Endothelial cell of umbilical vein (primary cell): Measurements from ENCODE around the gene RRP15. TPM values are rescaled to one million over a fixed set of nuclear protein-coding genes. Genes with fewer than 3 reads are reported as not detected.
A peak's percentile ranks its signal among the peaks of the same experiment; 100 is the strongest.

Experiments used
- BruUV-seq: library from RNA; stranded (reverse); fragments of 400-500 nt; replicated peaks from 2 replicates; lab custom pipeline; 2021; lab: Mats Ljungman, UMichigan
- CTCF ChIA-PET: fragments of 300-600, 350-600 bp; sonication (Branson Sonifier 250); formaldehyde crosslinking; loops from one replicate; lab custom pipeline; 2021; ENCODE audit warnings: antibody characterized with exemption, inconsistent platforms; lab: Charles Lee
- POLR2A ChIA-PET: fragments of 300-600, 350-600 bp; sonication (Branson Sonifier 250); formaldehyde crosslinking; loops from one replicate; lab custom pipeline; 2021; ENCODE audit warnings: antibody characterized with exemption, inconsistent platforms; lab: Charles Lee
- DNase-seq: peaks from one replicate; pipeline ENCODE4 v3.0.0-alpha.2; 2011; ENCODE audit warnings: low read depth, low spot score
- FAIRE-seq: peaks from 2 replicates; lab custom pipeline; 2011; peaks lifted over from hg19 to GRCh38; lab: Jason Lieb, UNC
- H2AFZ ChIP-seq: 2 replicates; pipeline ENCODE4 v1.6.0; 2012; ENCODE audit warnings: low read depth, low read length, control low read depth, inconsistent platforms
- H3K27ac ChIP-seq: 2 replicates; pipeline ENCODE4 v1.5.1; 2011; ENCODE audit warnings: low read depth, mild to moderate bottlenecking, control low read depth, low read length, moderate library complexity; ENCODE audit not compliant: insufficient read depth
- H3K27me3 ChIP-seq, 2 experiments: 2 replicates each; pipeline versions ENCODE4 v1.6.0 to v1.6.1; 2011; ENCODE audit warnings: low read length in 2 of 2, mixed read lengths in 1 of 2; ENCODE audit not compliant: control insufficient read depth in 2 of 2, insufficient read depth in 2 of 2
- H3K36me3 ChIP-seq, 2 experiments: 2 replicates in 1 of 2; 3 replicates in 1 of 2; pipeline ENCODE4 v1.5.1; 2011; ENCODE audit warnings: low read length in 2 of 2, mild to moderate bottlenecking in 1 of 2, moderate library complexity in 1 of 2; ENCODE audit not compliant: control insufficient read depth in 2 of 2, insufficient read depth in 2 of 2; ENCODE audit errors: extremely low read depth in 1 of 2
- H3K4me1 ChIP-seq: 3 replicates; pipeline ENCODE4 v1.5.1; 2011; ENCODE audit warnings: mild to moderate bottlenecking, low read length; ENCODE audit not compliant: control insufficient read depth, insufficient read depth; ENCODE audit errors: extremely low read depth
- H3K4me2 ChIP-seq: 2 replicates; pipeline ENCODE4 v1.6.1; 2011; ENCODE audit warnings: low read length, control low read depth, mixed read lengths; ENCODE audit not compliant: insufficient read depth
- H3K4me3 ChIP-seq, 3 experiments: fragments of 200-600 bp in 1 of 3; sonication (generic), shearing (Covaris generic) in 1 of 3; replicated peaks in 1 of 3; 2 replicates each; pipeline ENCODE4 v1.5.1; 2011 to 2016; ENCODE audit warnings: control low read depth in 3 of 3, low read length in 3 of 3, mild to moderate bottlenecking in 2 of 3, inconsistent platforms in 1 of 3, low read depth in 1 of 3, moderate library complexity in 1 of 3; ENCODE audit not compliant: insufficient read depth in 1 of 3
- H3K79me2 ChIP-seq: 2 replicates; pipeline ENCODE4 v1.6.0; 2012; ENCODE audit warnings: low read length, inconsistent platforms; ENCODE audit not compliant: control insufficient read depth, insufficient read depth
- H3K9ac ChIP-seq: replicated peaks from 2 replicates; pipeline ENCODE3; 2011; ENCODE audit warnings: low read length, control low read depth; ENCODE audit not compliant: insufficient read depth; ENCODE audit errors: extremely low read depth
- H3K9me1 ChIP-seq: replicated peaks from 3 replicates; pipeline ENCODE4 v1.6.0; 2011; ENCODE audit warnings: mild to moderate bottlenecking, low read length; ENCODE audit not compliant: control insufficient read depth, insufficient read depth; ENCODE audit errors: extremely low read depth
- H3K9me3 ChIP-seq: replicated peaks from 2 replicates; pipeline ENCODE4 v1.5.1; 2012; ENCODE audit warnings: low read length, inconsistent platforms; ENCODE audit not compliant: control insufficient read depth, insufficient read depth
- H4K20me1 ChIP-seq: replicated peaks from 2 replicates; pipeline ENCODE3; 2011; ENCODE audit warnings: mild to moderate bottlenecking, low read length; ENCODE audit not compliant: control insufficient read depth, insufficient read depth; ENCODE audit errors: extremely low read depth
- CTCF ChIP-seq, 2 donors: IDR thresholded peaks; 1 replicate in 1 of 2; 2 replicates in 1 of 2; pipeline ENCODE4 v1.5.1; 2011; ENCODE audit warnings: low read length in 2 of 2, mild to moderate bottlenecking in 2 of 2, moderate library complexity in 2 of 2, control low read depth in 1 of 2, inconsistent platforms in 1 of 2, low read depth in 1 of 2; ENCODE audit not compliant: insufficient read depth in 1 of 2; ENCODE audit errors: extremely low read depth in 1 of 2
- EZH2 ChIP-seq: IDR thresholded peaks from 2 replicates; pipeline ENCODE4 v1.6.1; 2012; ENCODE audit warnings: borderline replicate concordance, low read depth, mild to moderate bottlenecking, moderate library complexity, low read length, inconsistent platforms; ENCODE audit not compliant: severe bottlenecking
- FOS ChIP-seq: IDR thresholded peaks from 2 replicates; pipeline ENCODE4 v1.6.1; 2011; ENCODE audit warnings: mild to moderate bottlenecking, low read length, moderate library complexity, borderline replicate concordance; ENCODE audit not compliant: insufficient read depth
- GATA2 ChIP-seq: IDR thresholded peaks from 2 replicates; pipeline ENCODE4 v1.7.0; 2011; ENCODE audit warnings: low read depth, mild to moderate bottlenecking, moderate library complexity, mixed read lengths, low read length; ENCODE audit not compliant: insufficient read length, insufficient read depth
- JUN ChIP-seq: IDR thresholded peaks from 2 replicates; pipeline ENCODE4 v1.6.1; 2011; ENCODE audit warnings: borderline replicate concordance, low read depth; ENCODE audit not compliant: insufficient read length, insufficient read depth
- MAX ChIP-seq: IDR thresholded peaks from 2 replicates; pipeline ENCODE4 v1.6.1; 2011; ENCODE audit not compliant: insufficient read depth, insufficient read length
- MYC ChIP-seq: IDR thresholded peaks from one replicate; pipeline ENCODE4 v1.6.1; 2011; ENCODE audit warnings: mild to moderate bottlenecking, low read depth, low read length
- POLR2A ChIP-seq: IDR thresholded peaks from 2 replicates; pipeline ENCODE4 v1.6.1; 2012; ENCODE audit warnings: low read depth, mild to moderate bottlenecking, control low read depth, low read length
- POLR2AphosphoS5 ChIP-seq: IDR thresholded peaks from 2 replicates; pipeline ENCODE4 v1.6.1; 2012; ENCODE audit warnings: low read depth, mild to moderate bottlenecking, control low read depth, low read length, moderate library complexity; ENCODE audit not compliant: insufficient read depth
- dilution Hi-C: fragments of 300-500 bp; cut with MboI; formaldehyde crosslinking; loops from one replicate; pipeline ENCODE4 v1.15.0; 2019; ENCODE audit warnings: low sequenced_read_pairs; ENCODE audit not compliant: extremely low pct_ligation_motif_present
- intact Hi-C: fragments of 100-400 bp; cut with micrococcal nuclease; formaldehyde crosslinking; loops from one replicate; pipeline ENCODE4 v1.10.0; 2022
- polyA plus RNA-seq, 4 experiments: library from polyadenylated mRNA; depleted of rRNA in 3 of 4; stranded (reverse) in 3 of 4; unstranded in 1 of 4; fragments of >200 nt; gene quantifications; 2 replicates each; pipeline versions ENCODE4 v1.2.1 to v1.2.3, GENCODE V29; 2011 to 2012; ENCODE audit warnings: missing spikeins in 1 of 4
- total RNA-seq: library from RNA; stranded (reverse); gene quantifications from 2 replicates; pipeline ENCODE4 v1.2.3, GENCODE V29; 2021

The RRP15 gene
- total and polyA plus RNA-seq, 2 donors (not counting 3 experiments of a cell fraction or from before 2014, with no cell fraction given) = 1.0 to 17.3 TPM

GRCh38 chr1:218346391-218347204, 61.5 kb downstream of the RRP15 start:
- Histone ChIP-seq H3K9me1 (no peaks in the 10 kb centered on the region), H3K4me1 (peaks cover 39% of the 10 kb centered on the region), H3K27ac (peak overlapping the region; percentile 85), H3K9ac (peak overlapping the region; percentile 96), H3K4me2 (peak overlapping the region; percentile 98), H4K20me1 (no peaks in the 10 kb centered on the region), H3K4me3 (peak overlapping the region; percentile 86 to 95 (median 88)), H3K9me3 (no peaks in the 10 kb centered on the region), H3K27me3 (no peaks in the 10 kb centered on the region), H3K79me2 (no peaks in the 10 kb centered on the region), H3K36me3 (no peaks in the 10 kb centered on the region), H2AFZ (peak overlapping the region; percentile 96)
- TF ChIP-seq MYC = no peak
- TF ChIP-seq FOS = no peak
- no peak for TF ChIP-seq POLR2AphosphoS5
- no peak for TF ChIP-seq POLR2A
- no peak for TF ChIP-seq MAX
- no peak for TF ChIP-seq GATA2
- TF ChIP-seq CTCF (IDR thresholded peaks at IDR 0.05; ENCODE audit: extremely low read depth in 1 of 2, insufficient read depth in 1 of 2, low read depth in 1 of 2, low read length in 2 of 2) = no peak
- no peak for TF ChIP-seq JUN
- TF ChIP-seq EZH2 = no peak
- CTCF ChIA-PET = interaction anchor here (0.8 to 9.8 kb wide), 5 partner anchors 8 to 721 kb away, joined by 3 to 161 read pairs (median 3); no protein-coding TSS in a partner anchor
- dilution Hi-C loops (no loop called here), intact Hi-C loops (loop anchor here (1.0 to 5.0 kb wide), 5 partner anchors 134 to 981 kb away; no protein-coding TSS in a partner anchor)
- no TSS peak for BruUV-seq
- FAIRE-seq (peak; percentile 48), DNase-seq (peak; percentile 60)
- POLR2A ChIA-PET = no interaction called here
